A549 (cell line): Measurements from ENCODE around the gene HSD17B10.

Experiments used
- CEBPB ChIP-seq, 2 experiments: fragments of >200 bp in 1 of 2; sonication (Bioruptor Twin) in 1 of 2; formaldehyde crosslinking in 1 of 2; IDR thresholded peaks; 2 replicates each; pipeline ENCODE4 v1.6.1; 2012 to 2016
- CHD2 ChIP-seq: fragments of 150-350 bp; IDR thresholded peaks from 2 replicates; pipeline ENCODE4 v1.6.1; 2014; ENCODE audit warnings: low read length; ENCODE audit not compliant: partially characterized antibody
- CTCF ChIP-seq: fragments of >200 bp; sonication (Bioruptor Twin); formaldehyde crosslinking; IDR thresholded peaks from 3 replicates; pipeline ENCODE4 v1.5.1; 2016
- EP300 ChIP-seq, 2 experiments: fragments of >200 bp; sonication (Bioruptor Twin); formaldehyde crosslinking; IDR thresholded peaks; 2 replicates in 1 of 2; 3 replicates in 1 of 2; pipeline ENCODE4 v1.6.1; 2016 to 2017
- HDAC2 ChIP-seq: fragments of 200-600 bp; sonication (generic); IDR thresholded peaks from 2 replicates; pipeline ENCODE4 v1.6.1; 2016
- MYC ChIP-seq: IDR thresholded peaks from 2 replicates; pipeline ENCODE4 v1.6.1; 2012; ENCODE audit warnings: mild to moderate bottlenecking, inconsistent platforms, low read length, improper control_type of control experiment, borderline replicate concordance
- NR3C1 ChIP-seq: fragments of >200 bp; sonication (Bioruptor Twin); formaldehyde crosslinking; IDR thresholded peaks from 3 replicates; pipeline ENCODE4 v1.6.1; 2017
- POLR2A ChIP-seq: IDR thresholded peaks from 2 replicates; pipeline ENCODE4 v1.6.1; 2012; ENCODE audit warnings: mild to moderate bottlenecking, low read length
- RCOR1 ChIP-seq: fragments of 150-350 bp; IDR thresholded peaks from 2 replicates; pipeline ENCODE4 v1.6.1; 2014; ENCODE audit warnings: antibody characterized with exemption, low read length, low read depth
- REST ChIP-seq: fragments of 200-600 bp; sonication (generic); IDR thresholded peaks from 2 replicates; pipeline ENCODE4 v1.6.1; 2016; ENCODE audit warnings: antibody characterized with exemption, mild to moderate bottlenecking, moderate library complexity
- ZFP36 ChIP-seq: fragments of 450-650 bp; IDR thresholded peaks from 2 replicates; pipeline ENCODE4 v1.6.1; 2014; ENCODE audit warnings: borderline replicate concordance; ENCODE audit not compliant: partially characterized antibody
- ZNF302 ChIP-seq: fragments of 250-450 bp; sonication (Bioruptor Pico); IDR thresholded peaks from 2 replicates; pipeline ENCODE4 v1.9.0; 2021; ENCODE audit warnings: inconsistent platforms, mild to moderate bottlenecking, moderate library complexity

GRCh38 chrX:53481093-53481492 is 46.9 kb upstream of the HSD17B10 start:
- TF ChIP-seq EP300 (IDR thresholded peaks at IDR 0.05) (no peak), CEBPB (IDR thresholded peaks at IDR 0.05) (no peak), HDAC2 (no peak), POLR2A (no peak), RCOR1 (no peak), NR3C1 (no peak), CHD2 (no peak), ZFP36 (no peak), CTCF (peak; percentile 45), ZNF302 (CRISPR knock-in tag) (no peak), REST (no peak), MYC (no peak)
